Lower leg skin (tissue), 4 donors: Measurements from ENCODE around the gene SMC4. TPM values are rescaled to one million over a fixed set of nuclear protein-coding genes. Genes with fewer than 3 reads are reported as not detected.
A peak's percentile ranks its signal among the peaks of the same experiment; 100 is the strongest.
"Not testable (repeated sequence)": the region's sequence is repeated elsewhere in the genome, so short reads cannot be mapped to it uniquely, and the experiment has no call there.

Experiments used
- DNase-seq, 2 donors: peaks; one replicate each; pipeline ENCODE4 v3.0.0-alpha.2; 2019; ENCODE audit warnings: low spot score in 2 of 2
- H3K4me3 ChIP-seq: fragments of 200-600 bp; sonication (generic); 2 replicates; pipeline ENCODE4 v1.5.1; 2017; ENCODE audit warnings: mild to moderate bottlenecking, low read depth; ENCODE audit not compliant: poor library complexity, severe bottlenecking
- CTCF ChIP-seq, 3 donors: fragments of 450-650 bp; IDR thresholded peaks; one replicate each; pipeline ENCODE4 v1.5.1; 2016; ENCODE audit warnings: antibody characterized with exemption in 3 of 3, mild to moderate bottlenecking in 3 of 3, moderate library complexity in 2 of 3
- POLR2A ChIP-seq, 2 donors: fragments of 450-650 bp; IDR thresholded peaks; one replicate each; pipeline ENCODE4 v1.6.1; 2016 to 2017; ENCODE audit warnings: antibody characterized with exemption in 2 of 2, mild to moderate bottlenecking in 1 of 2, moderate library complexity in 1 of 2
- WGBS, 2 donors: methylation state at CpG; one replicate each; pipeline ENCODE4 v1.1.5; 2018; 5-methylcytosine and 5-hydroxymethylcytosine counted together
- intact Hi-C: fragments of 100-400 bp; cut with DNase I; formaldehyde crosslinking; loops from one replicate; pipeline ENCODE4 v1.15.0; 2023; ENCODE audit warnings: low total_unique reads
- total RNA-seq, 4 donors: library from RNA; depleted of rRNA; stranded (reverse); fragments of >200 nt; gene quantifications; one replicate each; pipeline ENCODE4 v1.1.0, GENCODE V29; 2016

Gene SMC4
- 10 to 100 TPM; 18.5 to 33.7 (median 28.6) TPM for total RNA-seq

DNA sequence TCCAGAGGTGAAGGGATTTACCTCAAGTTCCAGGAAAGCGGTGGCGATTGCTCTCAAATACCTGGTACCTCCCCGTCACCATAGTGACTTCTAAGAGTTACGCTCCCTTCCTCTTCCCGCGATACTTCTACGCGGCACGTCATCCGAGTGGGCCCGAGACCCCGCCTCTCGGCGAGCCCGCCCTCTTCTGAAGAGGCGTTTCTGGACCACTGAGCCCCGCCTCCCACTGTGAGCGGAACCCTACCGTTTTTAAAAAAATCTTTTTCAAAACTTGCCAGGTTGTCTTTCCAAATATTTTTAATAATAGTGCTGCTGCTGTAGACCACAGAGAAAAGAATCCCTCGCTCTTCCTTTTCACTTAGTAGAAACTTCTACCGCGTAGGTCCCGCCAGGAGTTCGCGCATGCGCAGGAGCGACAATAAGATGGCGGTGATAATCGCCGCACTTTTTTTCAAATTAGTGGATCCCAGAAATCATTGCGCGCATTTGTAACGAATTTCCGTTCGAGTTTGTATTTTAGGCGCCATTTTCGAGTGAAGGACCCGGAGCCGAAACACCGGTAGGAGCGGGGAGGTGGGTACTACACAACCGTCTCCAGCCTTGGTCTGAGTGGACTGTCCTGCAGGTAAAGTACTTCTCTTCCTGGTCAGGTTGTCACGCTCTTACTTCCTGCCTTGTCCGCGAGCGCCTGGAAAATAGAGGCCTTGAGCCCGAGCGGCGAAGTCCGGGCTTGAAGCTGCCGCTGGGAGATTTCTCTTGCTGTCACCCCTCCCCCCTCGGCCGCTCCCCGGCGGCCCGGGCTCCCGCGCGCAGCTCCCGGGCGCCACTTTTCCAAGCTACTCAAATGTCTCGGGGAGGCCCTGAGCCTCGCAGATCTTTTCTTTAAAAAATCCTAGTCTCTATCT lies at the start of gene SMC4, which contains the start of gene IFT80:
SMC4 (plus strand) TSS at position 526 of the 905 bp plus-strand sequence. CDS start 1,177 bp downstream, outside the sequence.
IFT80 (minus strand) TSS at position 101 of the 905 bp plus-strand sequence. CDS start 14,625 bp downstream, outside the sequence.
- peak; percentile 96 to 99 for DNase-seq
- 0 to 1% methylated on average over 63 of the region's 63 CpGs for WGBS, 2 donors
- peak within 1 kb of the TSS; percentile 72 for H3K4me3 ChIP-seq
- intact Hi-C loops, result no loop called here
- TF ChIP-seq CTCF (IDR thresholded peaks at IDR 0.05) (no peak), POLR2A (IDR thresholded peaks at IDR 0.05) (no peak)

- TF ChIP-seq CTCF (IDR thresholded peaks at IDR 0.05), result no peak
- TF ChIP-seq POLR2A (IDR thresholded peaks at IDR 0.05), result no peak
- WGBS, 2 donors, result 89 to 97% methylated on average over 4 of the region's 4 CpGs
- intact Hi-C loops, result no loop called here
- no peak overlapping the region for H3K4me3 ChIP-seq
- no peak for DNase-seq
Observed at GRCh38 chr3:160355826-160356225, 43.6 kb upstream of the SMC4 start.

DNA sequence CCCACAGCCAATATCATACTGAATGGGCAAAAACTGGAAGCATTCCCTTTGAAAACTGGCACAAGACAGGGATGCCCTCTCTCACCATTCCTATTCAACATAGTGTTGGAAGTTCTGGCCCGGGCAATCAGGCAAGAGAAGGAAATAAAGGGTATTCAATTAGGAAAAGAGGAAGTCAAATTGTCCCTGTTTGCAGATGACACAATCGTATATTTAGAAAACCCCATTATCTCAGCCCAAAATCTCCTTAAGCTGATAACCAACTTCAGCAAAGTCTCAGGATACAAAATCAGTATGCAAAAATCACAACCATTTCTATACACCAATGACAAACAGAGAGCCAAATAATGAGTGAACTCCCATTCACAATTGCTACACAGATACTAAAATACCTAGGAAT lies 36.6 kb upstream of the SMC4 start:
- WGBS, 2 donors, result 88 to 95% methylated on average over 2 of the region's 2 CpGs
- H3K4me3 ChIP-seq, DNase-seq, intact Hi-C loops: not testable (repeated sequence)

DNA sequence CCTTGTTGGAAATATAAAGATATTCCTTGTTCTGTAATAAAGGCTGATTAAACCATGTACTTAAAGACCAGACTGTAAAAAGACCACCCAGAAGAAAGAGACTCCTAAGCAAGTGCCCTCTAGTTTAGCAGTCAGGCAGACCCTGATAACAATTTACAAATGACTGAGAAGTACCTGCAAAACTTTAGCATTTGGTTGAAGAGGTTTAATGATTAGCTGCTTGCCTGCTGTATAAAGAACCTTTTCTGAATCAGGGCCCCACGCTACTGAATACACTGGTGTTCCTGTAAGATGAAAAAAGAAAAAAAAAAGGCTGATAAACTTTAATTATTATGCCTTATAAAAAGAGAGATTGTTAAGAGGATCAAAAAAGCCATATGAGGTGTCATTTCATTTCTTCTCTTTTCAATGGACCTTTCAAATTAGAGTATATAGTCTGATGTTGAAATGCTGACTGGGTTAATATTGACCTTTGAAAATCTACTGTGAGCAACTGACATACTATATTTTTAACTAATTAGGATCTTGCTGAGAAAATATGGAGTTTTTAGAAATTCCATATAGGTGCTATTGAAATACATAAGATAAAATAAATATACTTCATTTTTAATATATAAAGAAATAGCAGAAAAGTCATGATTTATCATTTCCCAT lies 33.5 kb upstream of the SMC4 start:
- 92 to 100% methylated on average over 1 of the region's 1 CpG for WGBS, 2 donors
- intact Hi-C loops, result no loop called here
- TF ChIP-seq POLR2A (IDR thresholded peaks at IDR 0.05) (no peak), CTCF (IDR thresholded peaks at IDR 0.05) (no peak)
- no peak overlapping the region for H3K4me3 ChIP-seq
- DNase-seq, result no peak

DNA sequence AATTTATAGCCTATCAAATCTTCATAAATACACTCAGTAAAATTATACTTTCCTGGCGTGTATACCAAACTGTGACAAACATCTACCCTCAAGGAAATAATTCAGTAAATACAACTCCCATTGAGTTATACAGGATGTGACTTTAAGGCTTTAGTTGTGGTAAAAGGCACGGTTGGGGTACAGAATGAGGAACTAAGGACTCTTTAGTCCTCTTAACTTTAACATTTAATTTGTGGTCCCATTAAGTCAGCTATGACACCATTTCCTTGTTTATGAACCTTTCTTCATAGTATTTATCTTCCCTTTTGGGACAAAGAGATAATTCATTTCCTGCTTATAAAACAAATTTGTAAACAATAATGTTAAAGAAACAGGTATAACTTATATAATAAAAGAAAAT lies 30.6 kb upstream of the SMC4 start:
- TF ChIP-seq CTCF (IDR thresholded peaks at IDR 0.05), result no peak
- TF ChIP-seq POLR2A (IDR thresholded peaks at IDR 0.05), result no peak
- WGBS, 2 donors, result 78 to 81% methylated on average over 2 of the region's 2 CpGs
- DNase-seq, result no peak
- intact Hi-C loops, result no loop called here
- no peak overlapping the region for H3K4me3 ChIP-seq

DNA sequence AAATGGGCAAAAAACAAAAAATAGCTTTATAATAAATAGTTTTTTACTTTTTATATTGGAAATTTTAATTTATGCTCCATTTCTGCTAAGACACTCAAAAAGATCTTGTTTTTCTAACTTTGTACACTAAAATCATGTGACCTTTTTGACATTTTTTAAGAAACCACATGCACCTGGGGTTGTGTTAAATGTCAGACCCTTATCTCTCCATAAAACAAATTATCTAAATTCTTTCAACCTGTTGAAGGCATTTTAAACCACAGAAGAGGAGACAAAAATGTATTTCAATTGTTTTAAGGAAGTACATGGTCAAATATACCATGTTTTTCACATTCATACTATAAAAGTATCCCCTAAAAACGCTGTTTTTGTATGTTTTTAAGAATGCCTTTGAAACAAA lies 29.7 kb upstream of the SMC4 start:
- intact Hi-C loops, result loop anchor here (5.0 kb wide), 1 partner anchor 1397 kb away; no protein-coding TSS in a partner anchor
- H3K4me3 ChIP-seq, result no peak overlapping the region
- no peak for DNase-seq
- TF ChIP-seq CTCF (IDR thresholded peaks at IDR 0.05) (no peak), POLR2A (IDR thresholded peaks at IDR 0.05) (no peak)
- WGBS, 2 donors, result 81 to 87% methylated on average over 1 of the region's 1 CpG
